IPS-15b (cell line): ENCODE data around the gene CHCHD5.
"Not testable (repeated sequence)": the region's sequence is repeated elsewhere in the genome, so short reads cannot be mapped to it uniquely, and the experiment has no call there.

ENCODE experiments used
- H3K27me3 ChIP-seq: one replicate; pipeline ENCODE4 v1.6.1; 2013; ENCODE audit warnings: low read length; ENCODE audit not compliant: control insufficient read depth, insufficient read depth
- H3K36me3 ChIP-seq: one replicate; pipeline ENCODE4 v1.6.1; 2013; ENCODE audit warnings: low read length; ENCODE audit not compliant: control insufficient read depth, insufficient read depth
- H3K4me1 ChIP-seq: one replicate; pipeline ENCODE4 v1.6.1; 2013; ENCODE audit warnings: mild to moderate bottlenecking, low read length; ENCODE audit not compliant: control insufficient read depth, insufficient read depth
- H3K4me3 ChIP-seq: one replicate; pipeline ENCODE4 v1.5.1; 2013; ENCODE audit warnings: low read depth, low read length
- H3K9ac ChIP-seq: one replicate; pipeline ENCODE4 v1.6.1; 2013; ENCODE audit warnings: low read depth, mild to moderate bottlenecking, low read length
- H3K9me3 ChIP-seq: one replicate; pipeline ENCODE4 v1.6.1; 2013; ENCODE audit warnings: mild to moderate bottlenecking, low read length; ENCODE audit not compliant: control insufficient read depth, insufficient read depth

Gene CHCHD5

DNA sequence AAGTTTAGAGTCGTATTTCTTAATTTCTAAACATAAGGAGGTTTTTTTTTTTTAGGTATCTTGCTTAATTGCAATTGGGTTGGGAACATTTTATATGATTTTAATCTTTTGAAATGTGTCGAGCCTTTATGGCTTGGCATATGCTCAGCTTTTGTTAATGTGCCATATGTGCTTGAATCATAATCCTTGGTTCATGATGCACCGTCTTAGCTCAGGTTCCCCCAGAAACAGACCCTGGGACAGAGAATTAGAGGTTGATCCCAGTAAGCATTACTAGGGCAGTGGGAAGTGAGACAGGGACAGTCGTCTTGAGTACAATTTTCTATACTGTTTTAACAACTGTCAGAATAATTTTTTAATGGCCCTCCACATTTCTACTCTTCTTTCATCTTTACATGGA is 9.3 kb downstream of the CHCHD5 start:
- Histone ChIP-seq H3K4me3 (no peak overlapping the region), H3K9ac (no peak overlapping the region), H3K9me3 (no peaks in the 10 kb centered on the region), H3K4me1 (no peaks in the 10 kb centered on the region), H3K36me3 (no peaks in the 10 kb centered on the region), H3K27me3 (no peaks in the 10 kb centered on the region)

DNA sequence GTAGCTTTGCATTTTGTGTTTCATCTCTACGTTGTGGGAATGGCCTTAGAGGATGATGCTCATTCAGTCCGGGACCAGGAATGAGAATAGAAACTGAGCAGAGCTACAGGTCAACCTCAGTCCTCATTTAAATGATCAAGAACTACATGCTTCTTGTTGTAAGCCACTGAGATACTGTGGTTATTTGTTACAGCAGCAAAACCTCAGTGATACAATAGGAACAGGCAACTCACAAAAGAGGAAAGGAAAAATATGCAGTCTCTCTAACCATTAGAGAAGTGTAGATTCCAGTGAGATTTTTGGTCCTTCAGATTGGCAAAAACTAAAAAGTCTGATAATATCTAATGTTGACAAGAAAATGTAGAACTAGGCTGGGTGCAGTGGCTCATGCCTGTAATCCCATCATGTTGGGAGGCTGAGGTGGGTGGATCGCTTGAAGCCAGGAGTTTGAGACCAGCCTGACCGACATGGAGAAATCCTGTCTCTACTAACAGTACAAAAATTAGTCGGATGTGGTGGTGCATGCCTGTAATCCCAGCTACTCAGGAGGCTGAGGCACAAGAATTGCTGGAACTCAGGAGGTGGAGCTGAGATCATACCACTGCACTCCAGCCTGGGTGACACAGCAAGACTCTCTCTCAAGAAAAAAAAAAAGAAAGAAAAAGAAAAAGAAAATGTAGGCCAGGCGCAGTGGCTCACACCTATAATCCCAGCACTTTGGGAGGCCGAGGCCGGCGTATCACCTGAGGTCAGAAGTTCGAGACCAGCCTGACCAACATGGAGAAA is 13.3 kb downstream of the CHCHD5 start:
- Histone ChIP-seq H3K4me1 (peaks cover 4% of the 10 kb centered on the region), H3K36me3 (no peaks in the 10 kb centered on the region), H3K9me3 (no peaks in the 10 kb centered on the region), H3K4me3 (no peak overlapping the region), H3K9ac (no peak overlapping the region), H3K27me3 (no peaks in the 10 kb centered on the region)

DNA sequence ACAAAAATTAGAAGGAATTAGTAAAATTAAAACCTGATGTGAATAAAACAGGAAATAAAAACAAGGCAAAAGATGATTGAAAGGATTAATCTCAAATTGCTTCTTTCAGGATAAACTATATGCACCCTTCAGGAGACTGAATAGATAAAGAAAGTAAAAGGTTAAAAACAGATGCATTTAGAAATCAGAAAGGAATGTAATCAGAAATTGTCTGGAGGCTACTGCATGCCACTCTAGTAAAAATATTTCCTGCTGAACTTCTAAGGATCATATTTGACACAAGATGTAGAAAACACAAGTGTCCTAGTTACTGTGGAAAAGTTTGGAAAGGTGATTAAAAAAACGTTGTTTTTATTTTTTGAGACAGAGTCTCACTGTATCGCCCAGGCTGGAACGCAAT is 16.2 kb downstream of the CHCHD5 start:
- peaks cover 4% of the 10 kb centered on the region for H3K4me1 ChIP-seq
- no peak overlapping the region for H3K4me3 ChIP-seq
- no peaks in the 10 kb centered on the region for H3K27me3 ChIP-seq
- H3K36me3 ChIP-seq = no peaks in the 10 kb centered on the region
- no peak overlapping the region for H3K9ac ChIP-seq
- H3K9me3 ChIP-seq = no peaks in the 10 kb centered on the region

DNA sequence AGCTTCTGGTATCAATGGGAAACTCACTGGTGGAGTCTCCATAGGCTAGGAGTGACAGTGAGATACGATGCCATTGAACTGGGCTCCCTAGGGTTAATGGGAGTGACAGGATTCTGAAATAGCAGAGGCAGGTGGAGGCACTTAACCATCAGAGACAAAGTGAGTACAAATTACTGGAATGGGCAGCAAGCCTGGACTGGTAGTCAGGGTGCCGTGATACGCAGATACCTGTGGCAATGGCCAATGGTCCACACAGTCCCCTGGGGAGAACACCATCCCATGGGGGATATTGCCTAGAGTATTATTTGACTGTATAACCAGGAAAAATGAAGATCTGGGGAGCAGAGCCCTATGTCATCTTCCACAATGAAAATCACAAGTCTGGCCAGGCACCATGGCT is 17.3 kb downstream of the CHCHD5 start:
- H3K36me3 ChIP-seq = no peaks in the 10 kb centered on the region
- H3K9me3 ChIP-seq = no peaks in the 10 kb centered on the region
- no peak overlapping the region for H3K4me3 ChIP-seq
- H3K9ac ChIP-seq = no peak overlapping the region
- H3K4me1 ChIP-seq = peaks cover 4% of the 10 kb centered on the region
- H3K27me3 ChIP-seq = no peaks in the 10 kb centered on the region

DNA sequence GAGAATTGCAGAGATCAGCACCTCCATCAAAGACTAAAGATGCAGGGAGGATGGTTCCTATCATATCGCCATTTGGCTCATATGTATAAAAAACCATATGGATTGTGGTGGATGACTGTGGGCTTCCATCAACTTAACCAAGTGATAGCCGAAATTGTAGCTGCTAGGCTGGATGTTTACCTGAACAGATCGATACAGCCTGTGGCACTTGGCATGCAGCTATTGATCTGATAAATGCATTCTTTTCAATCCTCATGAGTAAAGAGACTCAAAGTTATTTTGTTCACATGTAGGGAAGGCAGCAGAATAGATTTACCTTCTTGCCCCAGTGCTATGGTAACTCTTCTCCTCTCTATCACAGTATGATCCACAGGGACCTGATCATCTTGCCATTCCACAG is 18.5 kb downstream of the CHCHD5 start:
- Histone ChIP-seq H3K36me3 (no peaks in the 10 kb centered on the region), H3K27me3 (no peaks in the 10 kb centered on the region), H3K9ac (no peak overlapping the region), H3K4me3 (no peak overlapping the region), H3K9me3 (no peaks in the 10 kb centered on the region), H3K4me1 (peaks cover 4% of the 10 kb centered on the region)

DNA sequence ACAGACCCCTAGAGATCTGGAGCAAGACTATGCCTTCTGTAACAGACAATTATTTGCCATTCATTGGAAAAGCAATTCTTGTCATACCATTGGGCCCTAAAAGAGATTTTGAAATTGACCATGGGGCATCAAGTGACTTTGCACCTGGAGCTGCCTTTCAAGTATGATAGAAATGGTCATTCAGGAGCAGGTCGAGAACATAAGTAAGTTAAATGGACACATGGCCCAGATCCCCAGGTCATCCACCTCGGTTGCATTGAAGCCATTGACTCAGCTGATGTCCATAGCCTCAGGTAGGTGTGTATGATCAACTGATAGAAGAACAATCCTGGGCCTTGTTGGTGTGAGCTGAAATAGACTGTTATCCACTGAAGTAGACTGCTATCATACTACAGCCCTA is 19.3 kb downstream of the CHCHD5 start:
- Histone ChIP-seq H3K27me3 (no peaks in the 10 kb centered on the region), H3K9me3 (no peaks in the 10 kb centered on the region), H3K4me3 (no peak overlapping the region), H3K4me1 (peaks cover 4% of the 10 kb centered on the region), H3K9ac (no peak overlapping the region), H3K36me3 (no peaks in the 10 kb centered on the region)

DNA sequence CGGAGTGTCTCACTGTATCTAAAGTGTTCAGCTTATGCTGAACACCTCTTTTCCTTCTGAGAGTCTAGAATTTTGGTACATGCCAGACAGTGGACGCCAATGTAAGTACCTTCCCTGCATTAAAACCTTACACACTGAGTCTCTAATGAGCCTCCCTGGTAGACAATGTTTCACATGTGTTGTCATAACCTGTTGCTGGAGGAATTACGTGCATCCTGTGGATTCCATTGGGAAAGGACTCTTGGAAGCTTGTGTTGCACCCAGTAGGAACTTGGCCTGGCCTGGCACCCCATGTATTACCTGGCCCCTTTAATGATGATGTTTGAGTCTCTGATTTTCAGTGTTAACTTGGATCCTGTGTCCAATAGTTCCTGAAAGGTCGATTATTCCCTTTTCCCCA is 20.5 kb downstream of the CHCHD5 start:
- Histone ChIP-seq H3K4me3 (no peak overlapping the region), H3K27me3 (no peaks in the 10 kb centered on the region), H3K4me1 (peaks cover 2% of the 10 kb centered on the region), H3K9me3 (no peaks in the 10 kb centered on the region), H3K9ac (no peak overlapping the region), H3K36me3 (no peaks in the 10 kb centered on the region)

DNA sequence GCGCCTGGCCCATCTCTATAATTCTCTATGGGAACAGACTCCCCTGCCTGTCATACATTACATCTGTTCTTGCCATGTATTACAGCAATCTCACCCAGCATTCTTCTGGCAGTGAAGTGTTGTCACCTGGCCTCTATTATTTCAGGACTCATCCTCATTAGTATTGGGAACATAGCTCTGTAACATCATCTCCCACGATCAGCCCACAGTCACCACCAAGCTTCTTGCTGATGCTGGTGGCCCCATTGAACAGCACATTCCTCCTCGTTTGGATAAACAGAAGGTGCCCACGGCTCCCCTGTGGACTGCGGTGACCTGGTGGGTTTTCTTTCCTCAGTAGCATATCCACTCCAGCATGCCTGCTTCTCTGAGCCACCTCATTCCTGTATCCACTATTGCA is 21.5 kb downstream of the CHCHD5 start:
- H3K36me3 ChIP-seq = no peaks in the 10 kb centered on the region

DNA sequence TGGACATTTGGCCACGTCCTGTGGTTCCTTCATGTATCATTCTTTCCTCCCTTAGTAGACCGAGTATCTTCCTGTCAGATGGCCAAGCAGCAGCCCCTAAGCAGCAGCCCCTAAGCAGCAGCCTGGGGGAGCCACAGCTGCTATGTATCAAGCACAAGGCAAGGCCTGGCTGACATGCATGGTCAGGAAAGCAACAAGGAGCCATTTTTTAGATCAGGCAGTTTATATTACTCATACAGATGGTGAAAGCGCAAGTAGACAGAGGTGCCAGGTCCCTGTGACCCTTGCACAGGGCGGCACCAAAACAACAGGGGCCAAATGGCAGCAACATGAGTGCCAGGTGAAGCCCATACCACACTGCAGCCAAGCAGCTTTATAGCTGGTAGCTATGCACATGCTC is 22.1 kb downstream of the CHCHD5 start:
- Histone ChIP-seq H3K36me3 (no peaks in the 10 kb centered on the region), H3K9me3 (no peaks in the 10 kb centered on the region), H3K9ac (no peak overlapping the region), H3K4me3 (no peak overlapping the region), H3K4me1 (no peaks in the 10 kb centered on the region), H3K27me3 (no peaks in the 10 kb centered on the region)

More for the DNA sequence above, 21.5 kb downstream of the CHCHD5 start:
- Histone ChIP-seq H3K4me1 (no peaks in the 10 kb centered on the region), H3K4me3 (no peak overlapping the region), H3K9me3 (no peaks in the 10 kb centered on the region), H3K9ac (no peak overlapping the region), H3K27me3 (no peaks in the 10 kb centered on the region)

DNA sequence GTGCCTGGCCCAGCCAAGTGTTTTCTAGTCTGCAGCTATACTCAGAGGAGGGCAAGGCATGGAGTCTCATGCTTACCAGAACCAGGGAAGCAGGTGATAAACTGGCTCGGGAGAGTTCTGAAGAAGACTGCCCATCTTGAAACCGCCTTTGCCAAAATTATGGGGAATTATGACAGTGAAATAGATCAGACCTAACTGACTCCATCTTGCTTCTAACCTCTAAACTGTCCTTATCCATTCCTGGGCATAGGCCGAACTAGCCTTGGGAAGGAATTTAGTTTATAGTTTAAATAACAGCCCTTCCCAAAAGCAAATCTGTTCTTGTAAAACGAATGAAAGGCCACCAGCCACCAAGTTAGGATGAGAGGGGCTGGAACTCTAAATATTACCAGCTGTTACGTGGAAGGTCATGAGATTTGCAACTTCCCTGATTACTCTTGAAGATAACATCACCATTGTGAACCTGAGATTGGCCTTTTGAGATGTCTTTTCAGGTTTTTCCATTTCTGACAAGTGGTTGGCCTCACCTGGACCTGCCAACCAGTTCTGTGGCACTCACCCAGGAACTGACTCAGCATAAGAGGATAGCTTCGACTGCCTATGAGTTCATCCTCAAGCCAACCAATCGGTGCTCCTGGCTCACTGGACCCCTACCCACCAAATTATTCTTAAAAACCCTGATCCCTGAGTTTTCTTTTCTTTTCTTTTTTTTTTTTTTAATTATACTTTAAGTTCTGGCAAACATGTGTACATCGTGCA is 23.4 kb downstream of the CHCHD5 start:
- no peaks in the 10 kb centered on the region for H3K36me3 ChIP-seq
- no peak overlapping the region for H3K9ac ChIP-seq
- no peaks in the 10 kb centered on the region for H3K4me1 ChIP-seq
- H3K27me3 ChIP-seq = no peaks in the 10 kb centered on the region
- no peak overlapping the region for H3K4me3 ChIP-seq
- no peaks in the 10 kb centered on the region for H3K9me3 ChIP-seq

DNA sequence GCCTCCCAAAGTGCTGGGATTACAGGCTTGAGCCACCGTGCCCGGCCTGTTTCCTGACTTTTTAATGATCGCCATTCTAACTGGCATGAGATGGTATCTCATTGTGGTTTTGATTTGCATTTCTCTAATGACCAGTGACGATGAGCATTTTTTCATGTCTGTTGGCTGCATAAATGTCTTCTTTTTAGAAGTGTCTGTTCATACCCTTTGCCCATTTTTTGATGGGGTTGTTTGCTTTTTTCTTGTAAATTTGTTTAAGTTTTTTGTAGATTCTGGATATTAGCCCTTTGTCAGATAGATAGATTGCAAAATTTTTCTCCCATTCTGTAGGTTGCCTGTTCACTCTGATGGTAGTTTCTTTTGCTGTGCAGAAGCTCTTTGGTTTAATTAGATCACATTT is 24.9 kb downstream of the CHCHD5 start:
- not testable (repeated sequence) for H3K36me3 ChIP-seq, H3K4me3 ChIP-seq, H3K4me1 ChIP-seq, H3K27me3 ChIP-seq, H3K9ac ChIP-seq, H3K9me3 ChIP-seq

DNA sequence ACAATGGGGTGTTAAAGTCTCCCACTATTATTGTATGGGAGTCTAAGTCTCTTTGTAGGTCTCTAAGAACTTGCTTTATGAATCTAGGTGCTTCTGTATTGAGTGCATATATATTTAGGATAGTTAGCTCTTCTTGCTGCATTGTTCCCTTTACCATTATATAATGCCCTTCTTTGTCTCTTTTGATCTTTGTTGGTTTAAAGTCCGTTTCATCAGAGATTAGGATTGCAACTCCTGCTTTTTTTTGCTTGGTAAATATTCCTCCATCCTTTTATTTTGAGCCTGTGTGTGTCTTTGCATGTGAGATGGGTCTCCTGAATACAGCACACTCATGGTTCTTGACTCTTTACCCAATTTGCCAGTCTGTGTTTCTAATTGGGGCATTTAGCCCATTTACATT is 27.9 kb downstream of the CHCHD5 start:
- not testable (repeated sequence) for H3K9me3 ChIP-seq, H3K4me3 ChIP-seq, H3K27me3 ChIP-seq, H3K36me3 ChIP-seq, H3K9ac ChIP-seq
- H3K4me1 ChIP-seq = peaks cover 12% of the 10 kb centered on the region
